ENCODE measurements around the gene PIK3R6.

Gene PIK3R6

GRCh38 chr17:8839410-8839935 is 28.0 kb downstream of the PIK3R6 start:
- H3K4me3 ChIP-seq (ENCODE audit: low read depth, low read length) = no peak overlapping the region
- TF ChIP-seq CTCF (IDR thresholded peaks at IDR 0.05; ENCODE audit: insufficient read depth, low read depth, low read length, missing control alignments) = no peak
- no peak for DNase-seq (ENCODE audit: low read depth)

- H3K4me3 ChIP-seq (ENCODE audit: low read depth, low read length) = no peak overlapping the region
- no peak for TF ChIP-seq CTCF (IDR thresholded peaks at IDR 0.05; ENCODE audit: insufficient read depth, low read depth, low read length, missing control alignments)
- DNase-seq (ENCODE audit: low read depth) = no peak
These were observed 28.9 kb downstream of the PIK3R6 start for GRCh38 chr17:8838551-8839095.

GRCh38 chr17:8837563-8838075 is 29.9 kb downstream of the PIK3R6 start:
- DNase-seq (ENCODE audit: low read depth) = no peak
- no peak for TF ChIP-seq CTCF (IDR thresholded peaks at IDR 0.05; ENCODE audit: insufficient read depth, low read depth, low read length, missing control alignments)
- no peak overlapping the region for H3K4me3 ChIP-seq (ENCODE audit: low read depth, low read length)

- no peak for TF ChIP-seq CTCF (IDR thresholded peaks at IDR 0.05; ENCODE audit: insufficient read depth, low read depth, low read length, missing control alignments)
- no peak for DNase-seq (ENCODE audit: low read depth)
- no peak overlapping the region for H3K4me3 ChIP-seq (ENCODE audit: low read depth, low read length)
These were observed 30.5 kb downstream of the PIK3R6 start for GRCh38 chr17:8836821-8837562.

GRCh38 chr17:8835631-8836364 is 31.7 kb downstream of the PIK3R6 start:
- DNase-seq (ENCODE audit: low read depth) = no peak
- TF ChIP-seq CTCF (IDR thresholded peaks at IDR 0.05; ENCODE audit: insufficient read depth, low read depth, low read length, missing control alignments) = no peak
- no peak overlapping the region for H3K4me3 ChIP-seq (ENCODE audit: low read depth, low read length)

GRCh38 chr17:8835106-8835505 is 32.4 kb downstream of the PIK3R6 start:
- DNase-seq (ENCODE audit: low read depth) = no peak
- H3K4me3 ChIP-seq (ENCODE audit: low read depth, low read length) = no peak overlapping the region
- TF ChIP-seq CTCF (IDR thresholded peaks at IDR 0.05; ENCODE audit: insufficient read depth, low read depth, low read length, missing control alignments) = no peak

Data from GM12865 (cell line).